NB4 (cell line): ENCODE data around the gene NRG4.

ENCODE experiments used
- DNase-seq: peaks from one replicate; pipeline ENCODE4 v3.0.0; 2010; ENCODE audit warnings: low read depth
- H3K4me3 ChIP-seq: one replicate; pipeline ENCODE4 v1.5.1; 2011; ENCODE audit warnings: mild to moderate bottlenecking, low read depth, low read length, moderate library complexity
- CTCF ChIP-seq: IDR thresholded peaks from one replicate; pipeline ENCODE4 v1.5.1; 2012; ENCODE audit warnings: low read depth, low read length
- MAX ChIP-seq: IDR thresholded peaks from 2 replicates; pipeline ENCODE4 v1.6.1; 2011; ENCODE audit warnings: low read depth, low read length
- MYC ChIP-seq: IDR thresholded peaks from 2 replicates; pipeline ENCODE4 v1.6.1; 2011; ENCODE audit warnings: low read depth, low read length
- POLR2A ChIP-seq: IDR thresholded peaks from 2 replicates; pipeline ENCODE4 v1.6.1; 2011; ENCODE audit warnings: mild to moderate bottlenecking; ENCODE audit not compliant: insufficient read length; ENCODE audit errors: extremely low read depth

Gene NRG4

GRCh38 chr15:75927601-75928000 is 84.6 kb downstream of the NRG4 start:
- no peak for TF ChIP-seq MAX
- TF ChIP-seq CTCF, result no peak
- no peak for TF ChIP-seq MYC
- TF ChIP-seq POLR2A, result no peak
- DNase-seq, result no peak
- no peak overlapping the region for H3K4me3 ChIP-seq

- TF ChIP-seq CTCF, result no peak
- no peak for TF ChIP-seq POLR2A
- no peak for TF ChIP-seq MAX
- no peak for TF ChIP-seq MYC
- H3K4me3 ChIP-seq, result no peak overlapping the region
- no peak for DNase-seq
Observed at GRCh38 chr15:75926931-75927330, 85.3 kb downstream of the NRG4 start.

- no peak overlapping the region for H3K4me3 ChIP-seq
- no peak for TF ChIP-seq POLR2A
- TF ChIP-seq CTCF, result no peak
- TF ChIP-seq MAX, result no peak
- TF ChIP-seq MYC, result no peak
- DNase-seq, result no peak
Observed at GRCh38 chr15:75925440-75925839, 86.8 kb downstream of the NRG4 start.

GRCh38 chr15:75924576-75924975 is 87.6 kb downstream of the NRG4 start:
- no peak overlapping the region for H3K4me3 ChIP-seq
- DNase-seq, result no peak
- TF ChIP-seq POLR2A, result no peak
- no peak for TF ChIP-seq MAX
- no peak for TF ChIP-seq MYC
- TF ChIP-seq CTCF, result no peak

GRCh38 chr15:75923756-75924155 is 88.5 kb downstream of the NRG4 start:
- no peak for DNase-seq
- TF ChIP-seq CTCF, result no peak
- no peak for TF ChIP-seq MYC
- TF ChIP-seq MAX, result no peak
- TF ChIP-seq POLR2A, result no peak
- H3K4me3 ChIP-seq, result no peak overlapping the region
